SU-DHL-6 (cell line): ENCODE measurements around the gene DIP2C.

Experiments used
- H2AFZ ChIP-seq: fragments of 200-600 bp; sonication (generic); 2 replicates; pipeline ENCODE4 v1.6.1; 2014; ENCODE audit warnings: low read depth, mild to moderate bottlenecking, moderate library complexity, mixed read lengths, antibody characterized with exemption, low read length; ENCODE audit not compliant: severe bottlenecking
- H3F3A ChIP-seq: fragments of 200-600 bp; shearing (Covaris generic); 2 replicates; pipeline ENCODE4 v1.6.0; 2016; ENCODE audit warnings: antibody characterized with exemption, mild to moderate bottlenecking; ENCODE audit not compliant: insufficient read depth
- H3K27ac ChIP-seq: fragments of 200-600 bp; sonication (generic); 2 replicates; pipeline ENCODE4 v1.5.1; 2016; ENCODE audit warnings: low read depth, mild to moderate bottlenecking, low read length, moderate library complexity, mixed read lengths
- H3K27me3 ChIP-seq: fragments of 200-600 bp; sonication (generic), shearing (Covaris generic); 2 replicates; pipeline ENCODE4 v1.6.0; 2014; ENCODE audit warnings: mild to moderate bottlenecking, low read length
- H3K36me3 ChIP-seq: fragments of 200-600 bp; sonication (generic); 2 replicates; pipeline ENCODE4 v1.6.1; 2014; ENCODE audit warnings: mild to moderate bottlenecking, low read length, mixed read lengths
- H3K4me2 ChIP-seq: fragments of 300-600, 200-600 bp; shearing (Covaris generic), sonication (generic); 2 replicates; pipeline ENCODE4 v1.6.0; 2014; ENCODE audit warnings: low read length, low read depth, mild to moderate bottlenecking; ENCODE audit not compliant: poor library complexity, severe bottlenecking
- H3K4me3 ChIP-seq: fragments of 200-600 bp; sonication (generic); 2 replicates; pipeline ENCODE4 v1.5.1; 2014; ENCODE audit warnings: antibody characterized with exemption, low read length, mild to moderate bottlenecking, mixed read lengths; ENCODE audit not compliant: insufficient read depth, poor library complexity, severe bottlenecking
- H3K79me2 ChIP-seq: fragments of 200-600 bp; sonication (generic); 2 replicates; pipeline ENCODE4 v1.6.1; 2014; ENCODE audit warnings: mild to moderate bottlenecking, low read length, moderate library complexity; ENCODE audit not compliant: insufficient read depth
- H3K9ac ChIP-seq: fragments of 200-600 bp; sonication (generic); 2 replicates; pipeline ENCODE4 v1.7.0; 2014; ENCODE audit warnings: mild to moderate bottlenecking, low read length
- H3K9me2 ChIP-seq: fragments of 200-600 bp; sonication (generic); replicated peaks from 2 replicates; pipeline ENCODE4 v1.6.1; 2014; ENCODE audit warnings: low read length; ENCODE audit not compliant: insufficient read depth
- H3K9me3 ChIP-seq: fragments of 200-600 bp; sonication (generic); 2 replicates; pipeline ENCODE4 v1.6.1; 2014; ENCODE audit warnings: low read length, mixed read lengths; ENCODE audit not compliant: insufficient read depth
- H4K20me1 ChIP-seq: fragments of 200-600 bp; sonication (generic); 2 replicates; pipeline ENCODE4 v1.6.1; 2014; ENCODE audit warnings: low read depth, mild to moderate bottlenecking, antibody characterized with exemption, low read length, moderate library complexity, mixed read lengths
- EZH2phosphoT487 ChIP-seq: fragments of 200-600 bp; sonication (generic), shearing (Covaris generic); conservative IDR thresholded peaks from 2 replicates; pipeline ENCODE4 v1.6.1; 2018; ENCODE audit warnings: mild to moderate bottlenecking, antibody characterized with exemption, low read length, moderate library complexity, mixed read lengths
- TF ChIP-seq, protein P1 (sequence below): fragments of 200-600 bp; sonication (generic); IDR thresholded peaks from one replicate; pipeline ENCODE4 v1.5.1; 2017; ENCODE audit warnings: antibody characterized with exemption, mild to moderate bottlenecking, low read length, moderate library complexity; ENCODE audit not compliant: insufficient read depth, poor library complexity, severe bottlenecking

DIP2C gene

DNA sequence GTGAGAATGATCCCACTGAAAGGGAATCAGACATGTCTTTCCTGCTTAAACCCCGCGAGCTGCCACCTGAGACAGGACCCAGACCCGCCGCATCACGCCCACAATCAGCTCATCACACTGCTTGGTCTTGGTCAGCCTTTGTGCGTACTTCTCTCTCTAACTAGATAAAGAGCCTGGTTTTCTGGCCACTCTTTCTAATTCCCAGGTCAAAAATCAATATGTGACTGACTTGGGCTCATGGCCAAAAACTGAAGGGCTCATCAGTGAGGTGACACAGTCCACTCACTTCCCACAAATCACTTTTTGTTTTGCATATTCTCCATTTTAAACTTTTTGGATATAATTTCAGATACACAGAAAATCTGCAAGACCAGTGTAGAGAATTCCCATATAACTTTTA is 247.3 kb downstream of the DIP2C start:
- Histone ChIP-seq H2AFZ (no peak overlapping the region), H3K9ac (no peak overlapping the region), H3K27ac (no peak overlapping the region), H3K79me2 (no peaks in the 10 kb centered on the region), H4K20me1 (no peaks in the 10 kb centered on the region), H3K9me3 (no peaks in the 10 kb centered on the region), H3K27me3 (no peaks in the 10 kb centered on the region), H3K36me3 (no peaks in the 10 kb centered on the region), H3F3A (peaks cover 7% of the 10 kb centered on the region; the same call in 1 of the 2 replicates), H3K4me3 (no peak overlapping the region), H3K9me2 (no peaks in the 10 kb centered on the region), H3K4me2 (no peak overlapping the region)
- TF ChIP-seq, protein P1, sequence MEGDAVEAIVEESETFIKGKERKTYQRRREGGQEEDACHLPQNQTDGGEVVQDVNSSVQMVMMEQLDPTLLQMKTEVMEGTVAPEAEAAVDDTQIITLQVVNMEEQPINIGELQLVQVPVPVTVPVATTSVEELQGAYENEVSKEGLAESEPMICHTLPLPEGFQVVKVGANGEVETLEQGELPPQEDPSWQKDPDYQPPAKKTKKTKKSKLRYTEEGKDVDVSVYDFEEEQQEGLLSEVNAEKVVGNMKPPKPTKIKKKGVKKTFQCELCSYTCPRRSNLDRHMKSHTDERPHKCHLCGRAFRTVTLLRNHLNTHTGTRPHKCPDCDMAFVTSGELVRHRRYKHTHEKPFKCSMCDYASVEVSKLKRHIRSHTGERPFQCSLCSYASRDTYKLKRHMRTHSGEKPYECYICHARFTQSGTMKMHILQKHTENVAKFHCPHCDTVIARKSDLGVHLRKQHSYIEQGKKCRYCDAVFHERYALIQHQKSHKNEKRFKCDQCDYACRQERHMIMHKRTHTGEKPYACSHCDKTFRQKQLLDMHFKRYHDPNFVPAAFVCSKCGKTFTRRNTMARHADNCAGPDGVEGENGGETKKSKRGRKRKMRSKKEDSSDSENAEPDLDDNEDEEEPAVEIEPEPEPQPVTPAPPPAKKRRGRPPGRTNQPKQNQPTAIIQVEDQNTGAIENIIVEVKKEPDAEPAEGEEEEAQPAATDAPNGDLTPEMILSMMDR: no peak
- no peak for TF ChIP-seq EZH2phosphoT487

DNA sequence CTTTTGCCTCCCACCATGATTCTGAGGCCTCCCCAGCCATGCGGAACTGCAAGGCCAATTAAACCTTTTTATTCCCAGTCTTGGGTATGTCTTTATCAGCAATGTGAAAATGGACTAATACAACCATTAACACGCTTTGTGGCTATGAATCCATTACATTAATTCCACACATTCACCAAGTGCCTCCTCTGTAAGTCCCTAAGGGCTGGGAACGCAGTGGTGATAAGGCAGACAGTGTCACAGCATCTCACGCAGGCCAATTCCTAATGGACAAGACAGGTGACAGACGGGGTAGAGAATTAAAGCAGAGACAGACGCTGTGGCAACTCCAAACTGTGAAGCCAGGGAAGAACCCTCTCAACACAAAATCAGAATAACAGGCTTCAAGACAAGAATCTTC is 247.8 kb downstream of the DIP2C start:
- H3K27ac ChIP-seq: no peak overlapping the region
- no peaks in the 10 kb centered on the region for H3K36me3 ChIP-seq
- H3K9me3 ChIP-seq: no peaks in the 10 kb centered on the region
- H4K20me1 ChIP-seq: no peaks in the 10 kb centered on the region
- H3F3A ChIP-seq: peaks cover 7% of the 10 kb centered on the region; the same call in 1 of the 2 replicates
- H3K79me2 ChIP-seq: no peaks in the 10 kb centered on the region
- no peak overlapping the region for H3K4me3 ChIP-seq
- no peaks in the 10 kb centered on the region for H3K27me3 ChIP-seq
- no peak overlapping the region for H3K9ac ChIP-seq
- H2AFZ ChIP-seq: no peak overlapping the region
- no peak overlapping the region for H3K4me2 ChIP-seq
- TF ChIP-seq EZH2phosphoT487: no peak
- TF ChIP-seq, protein P1: no peak
- H3K9me2 ChIP-seq: no peaks in the 10 kb centered on the region

- Histone ChIP-seq H3K9me2 (no peaks in the 10 kb centered on the region), H3K79me2 (no peaks in the 10 kb centered on the region), H3F3A (peaks cover 7% of the 10 kb centered on the region; the same call in 1 of the 2 replicates), H3K4me3 (no peak overlapping the region), H3K27ac (no peak overlapping the region), H2AFZ (no peak overlapping the region), H3K9me3 (no peaks in the 10 kb centered on the region), H3K9ac (no peak overlapping the region), H3K27me3 (no peaks in the 10 kb centered on the region), H3K4me2 (no peak overlapping the region), H4K20me1 (no peaks in the 10 kb centered on the region), H3K36me3 (no peaks in the 10 kb centered on the region)
- TF ChIP-seq EZH2phosphoT487: no peak
- TF ChIP-seq, protein P1: no peak
These were observed 249.3 kb downstream of the DIP2C start for GRCh38 chr10:440127-440526.
